Measurements from ENCODE around the gene MATN1.

DNA sequence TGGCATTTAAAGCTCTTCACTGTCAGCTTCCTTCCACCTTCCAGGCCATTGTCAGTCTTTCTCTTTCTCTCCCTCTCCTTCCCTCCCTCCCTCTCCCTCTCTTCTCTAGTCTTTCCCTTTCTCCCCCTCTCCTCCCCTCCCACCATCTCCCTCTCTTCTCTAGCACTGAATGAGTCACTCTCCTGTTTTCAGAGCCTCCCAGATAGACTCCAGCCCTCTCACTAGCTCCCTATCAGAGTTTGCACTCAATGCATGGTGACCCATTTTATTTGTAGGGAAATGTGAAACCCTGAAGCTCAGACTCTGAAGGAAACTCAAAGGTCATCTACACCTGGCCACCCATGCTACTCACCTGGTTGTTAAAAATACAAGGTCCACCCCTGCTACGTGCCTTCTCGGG lies 4.4 kb upstream of the MATN1 start:
- TF ChIP-seq, protein P1, sequence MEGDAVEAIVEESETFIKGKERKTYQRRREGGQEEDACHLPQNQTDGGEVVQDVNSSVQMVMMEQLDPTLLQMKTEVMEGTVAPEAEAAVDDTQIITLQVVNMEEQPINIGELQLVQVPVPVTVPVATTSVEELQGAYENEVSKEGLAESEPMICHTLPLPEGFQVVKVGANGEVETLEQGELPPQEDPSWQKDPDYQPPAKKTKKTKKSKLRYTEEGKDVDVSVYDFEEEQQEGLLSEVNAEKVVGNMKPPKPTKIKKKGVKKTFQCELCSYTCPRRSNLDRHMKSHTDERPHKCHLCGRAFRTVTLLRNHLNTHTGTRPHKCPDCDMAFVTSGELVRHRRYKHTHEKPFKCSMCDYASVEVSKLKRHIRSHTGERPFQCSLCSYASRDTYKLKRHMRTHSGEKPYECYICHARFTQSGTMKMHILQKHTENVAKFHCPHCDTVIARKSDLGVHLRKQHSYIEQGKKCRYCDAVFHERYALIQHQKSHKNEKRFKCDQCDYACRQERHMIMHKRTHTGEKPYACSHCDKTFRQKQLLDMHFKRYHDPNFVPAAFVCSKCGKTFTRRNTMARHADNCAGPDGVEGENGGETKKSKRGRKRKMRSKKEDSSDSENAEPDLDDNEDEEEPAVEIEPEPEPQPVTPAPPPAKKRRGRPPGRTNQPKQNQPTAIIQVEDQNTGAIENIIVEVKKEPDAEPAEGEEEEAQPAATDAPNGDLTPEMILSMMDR (IDR thresholded peaks at IDR 0.05), result no peak
- TF ChIP-seq POLR2A (IDR thresholded peaks at IDR 0.05), result no peak

All from uterus (tissue), 2 donors.